IMR-90 (cell line): ENCODE data around the gene CNTN4. TPM values are rescaled to one million over a fixed set of nuclear protein-coding genes. Genes with fewer than 3 reads are reported as not detected.

ENCODE experiments used
- ATAC-seq: fragments of 200-7000 bp; cut with Tn5 transposase; 2 replicates; pipeline ENCODE4 v1.9.1; 2020; ENCODE audit warnings: low read depth, mild to moderate bottlenecking, moderate library complexity
- BruUV-seq: library from RNA; stranded (reverse); fragments of 400-500 nt; replicated peaks from 2 replicates; lab custom pipeline; 2021; lab: Mats Ljungman, UMichigan
- CTCF ChIA-PET: fragments of 300-600 bp; formaldehyde crosslinking; extraction: SDS; loops from one replicate; lab custom pipeline; 2021; ENCODE audit warnings: antibody characterized with exemption; lab: Yijun Ruan, JAX
- POLR2A ChIA-PET: fragments of 300-600 bp; sonication (Branson Sonifier 250); formaldehyde crosslinking; loops from one replicate; lab custom pipeline; 2022; ENCODE audit warnings: antibody characterized with exemption; ENCODE audit not compliant: unreplicated experiment; lab: Charles Lee
- DNase-seq: peaks from one replicate; pipeline ENCODE4 v3.0.0; 2013
- H2AFZ ChIP-seq: replicated peaks from 2 replicates; pipeline ENCODE3; 2013; ENCODE audit warnings: low read length, mild to moderate bottlenecking; ENCODE audit not compliant: poor library complexity
- H2AK5ac ChIP-seq: 2 replicates; pipeline ENCODE4 v1.6.1; 2013; ENCODE audit warnings: low read depth, low read length, inconsistent platforms
- H2AK9ac ChIP-seq: replicated peaks from 2 replicates; pipeline ENCODE3; 2013; ENCODE audit warnings: mild to moderate bottlenecking, low read depth, low read length, moderate library complexity; ENCODE audit not compliant: poor library complexity
- H2BK120ac ChIP-seq: 2 replicates; pipeline ENCODE4 v1.6.1; 2013; ENCODE audit warnings: low read depth, low read length, inconsistent platforms
- H2BK15ac ChIP-seq: 3 replicates; pipeline ENCODE4 v1.6.1; 2013; ENCODE audit warnings: low read depth, low read length, inconsistent platforms
- H2BK20ac ChIP-seq: 2 replicates; pipeline ENCODE4 v1.6.1; 2013; ENCODE audit warnings: low read depth, mild to moderate bottlenecking, inconsistent platforms, low read length, moderate library complexity
- H2BK5ac ChIP-seq: 2 replicates; pipeline ENCODE4 v1.6.1; 2013; ENCODE audit warnings: mild to moderate bottlenecking, low read depth, low read length, inconsistent platforms; ENCODE audit not compliant: poor library complexity, severe bottlenecking
- H3K14ac ChIP-seq: replicated peaks from 2 replicates; pipeline ENCODE4 v1.6.1; 2013; ENCODE audit warnings: low read depth, low read length, inconsistent platforms
- H3K18ac ChIP-seq: 2 replicates; pipeline ENCODE4 v1.6.1; 2013; ENCODE audit warnings: low read depth, low read length, control low read depth
- H3K23ac ChIP-seq: 2 replicates; pipeline ENCODE4 v1.6.1; 2013; ENCODE audit warnings: low read depth, low read length, inconsistent platforms
- H3K27ac ChIP-seq: 2 replicates; pipeline ENCODE4 v1.5.1; 2013; ENCODE audit warnings: mild to moderate bottlenecking, control low read depth, low read length; ENCODE audit not compliant: insufficient read depth
- H3K27me3 ChIP-seq: 2 replicates; pipeline ENCODE4 v1.6.1; 2013; ENCODE audit warnings: low read length; ENCODE audit not compliant: control insufficient read depth, insufficient read depth
- H3K36me3 ChIP-seq: 2 replicates; pipeline ENCODE4 v1.6.1; 2013; ENCODE audit warnings: low read length, mixed read lengths; ENCODE audit not compliant: control insufficient read depth, insufficient read depth
- H3K4ac ChIP-seq: 2 replicates; pipeline ENCODE4 v1.6.1; 2013; ENCODE audit warnings: low read depth, low read length, inconsistent platforms
- H3K4me1 ChIP-seq: 2 replicates; pipeline ENCODE4 v1.6.1; 2013; ENCODE audit warnings: low read length, mixed read lengths; ENCODE audit not compliant: control insufficient read depth, insufficient read depth
- H3K4me2 ChIP-seq: 2 replicates; pipeline ENCODE4 v1.6.1; 2013; ENCODE audit warnings: low read depth, mild to moderate bottlenecking, control low read depth, low read length, moderate library complexity
- H3K4me3 ChIP-seq: 2 replicates; pipeline ENCODE4 v1.5.1; 2013; ENCODE audit warnings: low read depth, mild to moderate bottlenecking, control low read depth, low read length, moderate library complexity; ENCODE audit not compliant: insufficient read depth
- H3K56ac ChIP-seq: 2 replicates; pipeline ENCODE4 v1.6.1; 2013; ENCODE audit warnings: low read length, inconsistent platforms; ENCODE audit not compliant: insufficient read depth; ENCODE audit errors: extremely low read depth
- H3K79me1 ChIP-seq, 2 experiments: 2 replicates each; pipeline ENCODE4 v1.6.1; 2013; ENCODE audit warnings: low read length in 2 of 2, inconsistent platforms in 1 of 2, low read depth in 1 of 2
- H3K9ac ChIP-seq: 2 replicates; pipeline ENCODE4 v1.6.1; 2013; ENCODE audit warnings: low read depth, low read length, control low read depth
- H3K9me1 ChIP-seq: 2 replicates; pipeline ENCODE4 v1.6.1; 2013; ENCODE audit warnings: low read length, inconsistent platforms; ENCODE audit not compliant: insufficient read depth
- H3K9me3 ChIP-seq: 2 replicates; pipeline ENCODE4 v1.6.1; 2013; ENCODE audit warnings: low read length; ENCODE audit not compliant: control insufficient read depth, insufficient read depth
- H4K20me1 ChIP-seq: 2 replicates; pipeline ENCODE4 v1.6.1; 2013; ENCODE audit warnings: low read length, inconsistent platforms; ENCODE audit not compliant: insufficient read depth
- H4K5ac ChIP-seq: 2 replicates; pipeline ENCODE4 v1.6.1; 2013; ENCODE audit warnings: mild to moderate bottlenecking, low read depth, low read length, control low read depth
- H4K8ac ChIP-seq, 2 experiments: 2 replicates each; pipeline ENCODE4 v1.6.1; 2013; ENCODE audit warnings: low read depth in 2 of 2, low read length in 2 of 2, control low read depth in 1 of 2, inconsistent platforms in 1 of 2
- H4K91ac ChIP-seq: 2 replicates; pipeline ENCODE4 v1.6.1; 2013; ENCODE audit warnings: low read depth, low read length, inconsistent platforms; ENCODE audit not compliant: insufficient read depth
- CEBPB ChIP-seq: IDR thresholded peaks from 2 replicates; pipeline ENCODE4 v1.6.1; 2012; ENCODE audit warnings: low read depth, low read length, improper control_type of control experiment
- CHD1 ChIP-seq: IDR thresholded peaks from 2 replicates; pipeline ENCODE4 v1.6.1; 2012; ENCODE audit warnings: low read depth, low read length, improper control_type of control experiment
- MAZ ChIP-seq: IDR thresholded peaks from 2 replicates; pipeline ENCODE4 v1.6.1; 2012; ENCODE audit warnings: low read depth, mild to moderate bottlenecking, low read length, improper control_type of control experiment, moderate library complexity, borderline replicate concordance
- MXI1 ChIP-seq: IDR thresholded peaks from 2 replicates; pipeline ENCODE4 v1.6.1; 2012; ENCODE audit warnings: low read depth, mild to moderate bottlenecking, low read length, moderate library complexity, borderline replicate concordance
- NFE2L2 ChIP-seq: fragments of 150-350 bp; IDR thresholded peaks from 2 replicates; pipeline ENCODE4 v1.6.1; 2016; ENCODE audit warnings: low read depth, mild to moderate bottlenecking, low read length
- POLR2A ChIP-seq: IDR thresholded peaks from 2 replicates; pipeline ENCODE4 v1.6.1; 2012; ENCODE audit warnings: mild to moderate bottlenecking, low read depth, low read length
- RAD21 ChIP-seq: IDR thresholded peaks from 2 replicates; pipeline ENCODE4 v1.6.1; 2012; ENCODE audit warnings: low read length, improper control_type of control experiment
- RCOR1 ChIP-seq: IDR thresholded peaks from 2 replicates; pipeline ENCODE4 v1.6.1; 2012; ENCODE audit warnings: mild to moderate bottlenecking, low read length, improper control_type of control experiment; ENCODE audit not compliant: insufficient replicate concordance
- RFX5 ChIP-seq: IDR thresholded peaks from 2 replicates; pipeline ENCODE4 v1.8.0; 2012; ENCODE audit warnings: low read depth, mild to moderate bottlenecking, low read length, moderate library complexity
- SMC3 ChIP-seq: fragments of 150-350 bp; IDR thresholded peaks from 2 replicates; pipeline ENCODE4 v1.6.1; 2016; ENCODE audit warnings: low read depth, mild to moderate bottlenecking, antibody characterized with exemption, low read length, moderate library complexity
- USF2 ChIP-seq: fragments of 150-350 bp; IDR thresholded peaks from 2 replicates; pipeline ENCODE4 v1.6.1; 2017; ENCODE audit warnings: mild to moderate bottlenecking, antibody characterized with exemption, low read length, low read depth
- WGBS, 2 experiments: methylation state at CpG; one replicate each; pipeline versions ENCODE4 v1.1.5 to v1.1.7; 2013; ENCODE audit warnings: missing lambda C conversion rate in 2 of 2; ENCODE audit not compliant: insufficient read length in 1 of 2; ENCODE audit errors: extremely low coverage in 2 of 2; 5-methylcytosine and 5-hydroxymethylcytosine counted together
- dilution Hi-C: fragments of 300-500 bp; cut with HindIII; formaldehyde crosslinking; loops from one replicate; pipeline ENCODE4 v1.14.3; 2018; ENCODE audit warnings: low sequenced_read_pairs; ENCODE audit not compliant: unreplicated experiment
- in situ Hi-C: fragments of 300-500 bp; cut with MboI; formaldehyde crosslinking; loops from 3 replicates; pipeline ENCODE4 v1.14.3; 2019; ENCODE audit warnings: low sequenced_read_pairs, inconsistent platforms, mixed read lengths
- intact Hi-C: fragments of 100-400 bp; cut with micrococcal nuclease; formaldehyde crosslinking; loops from 2 replicates; pipeline ENCODE4 v1.10.0; 2022
- polyA plus RNA-seq, 3 experiments: library from polyadenylated mRNA; depleted of rRNA; stranded (reverse); fragments of >200 nt; gene quantifications; 2 replicates each; pipeline ENCODE4 v1.2.3, GENCODE V29; 2012; ENCODE audit warnings: low replicate concordance in 1 of 3
- total RNA-seq: library from RNA; depleted of rRNA; stranded (reverse); fragments of >200 nt; gene quantifications from 2 replicates; pipeline ENCODE4 v1.2.3, GENCODE V29; 2012

CNTN4 gene
- total and polyA plus RNA-seq, 2 of the 4 experiments (the other 2 are of a cell fraction) = under 0.01 TPM; not detected in 1

GRCh38 chr3:2568156-2568555, 469.5 kb downstream of the CNTN4 start:
- Histone ChIP-seq H2BK15ac (no peak overlapping the region), H4K8ac (no peak overlapping the region), H2AK9ac (no peak overlapping the region), H2AFZ (no peak overlapping the region), H3K4me3 (no peak overlapping the region), H3K9me3 (peaks cover 6% of the 10 kb centered on the region; the same call in 1 of the 2 replicates), H2BK20ac (no peak overlapping the region), H3K9ac (no peak overlapping the region), H4K91ac (no peak overlapping the region), H3K79me1 (no peaks in the 10 kb centered on the region), H2BK5ac (no peak overlapping the region), H2BK120ac (no peak overlapping the region), H2AK5ac (no peak overlapping the region), H3K4ac (no peak overlapping the region), H4K5ac (no peak overlapping the region), H3K23ac (no peak overlapping the region), H3K18ac (no peak overlapping the region), H4K20me1 (no peaks in the 10 kb centered on the region), H3K14ac (no peak overlapping the region), H3K9me1 (no peaks in the 10 kb centered on the region), H3K56ac (no peak overlapping the region), H3K4me2 (no peak overlapping the region), H3K27me3 (no peaks in the 10 kb centered on the region), H3K36me3 (no peaks in the 10 kb centered on the region), H3K4me1 (no peaks in the 10 kb centered on the region), H3K27ac (no peak overlapping the region)
- ATAC-seq (no peak), DNase-seq (no peak)
- ChIA-PET POLR2A (interaction anchor here (0.6 kb wide), 1 partner anchor 1254 kb away, joined by 17 read pairs; no protein-coding TSS in a partner anchor), CTCF (interaction anchor here (0.6 kb wide), 1 partner anchor 103 kb away, joined by 4 read pairs; no protein-coding TSS in a partner anchor)
- WGBS, 2 experiments = no CpG with 5 or more reads among the region's 2 CpGs
- intact Hi-C loops (no loop called here), dilution Hi-C loops (no loop called here), in situ Hi-C loops (no loop called here)
- TF ChIP-seq MXI1 (no peak), SMC3 (no peak), RCOR1 (no peak), CHD1 (no peak), NFE2L2 (no peak), RFX5 (no peak), POLR2A (no peak), CEBPB (no peak), MAZ (no peak), RAD21 (no peak), USF2 (no peak)
- BruUV-seq = no TSS peak
